HEK293T (cell line): Measurements from ENCODE around the gene SERPINB12.

Experiments
- BHLHE40 ChIP-seq: fragments of 450-650 bp; IDR thresholded peaks from 2 replicates; pipeline ENCODE4 v1.6.1; 2016; ENCODE audit warnings: mild to moderate bottlenecking, moderate library complexity, borderline replicate concordance
- FOXM1 ChIP-seq: fragments of 450-650 bp; IDR thresholded peaks from 2 replicates; pipeline ENCODE4 v1.6.1; 2017; ENCODE audit warnings: mild to moderate bottlenecking, borderline replicate concordance
- SP1 ChIP-seq: fragments of 450-650 bp; IDR thresholded peaks from 2 replicates; pipeline ENCODE4 v1.6.1; 2017
- SUZ12 ChIP-seq: fragments of 450-650 bp; IDR thresholded peaks from 2 replicates; pipeline ENCODE4 v1.6.1; 2016; ENCODE audit warnings: mild to moderate bottlenecking

- TF ChIP-seq SUZ12 (no peak), BHLHE40 (no peak), SP1 (no peak), FOXM1 (no peak)
Measured at GRCh38 chr18:63590966-63591695, 49.0 kb downstream of the SERPINB12 start.
